ENCODE data around the gene DLG2.

DLG2 gene

DNA sequence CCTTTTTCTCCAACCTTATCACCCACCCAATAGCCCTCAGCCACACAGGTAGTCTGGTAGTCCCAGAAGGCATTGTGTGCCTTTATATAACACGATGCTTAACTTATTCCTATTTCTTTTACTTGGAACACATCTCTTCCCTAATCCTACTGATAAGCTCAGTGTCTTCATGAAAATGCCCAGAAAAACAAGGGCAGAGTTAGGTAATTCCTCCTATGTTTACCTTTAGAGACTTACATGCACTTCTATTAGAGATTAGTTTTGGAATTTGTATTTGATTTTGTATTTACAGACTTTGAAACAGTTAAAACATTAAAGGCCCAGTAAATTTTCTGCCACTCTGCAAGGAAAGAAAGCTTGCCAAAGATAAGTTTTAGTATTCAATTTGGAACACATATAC lies 1703.2 kb downstream of the DLG2 start:
- Histone ChIP-seq H2AFZ (ENCODE audit: low read length) (no peak overlapping the region), H3K36me3 (replicated peaks; ENCODE audit: insufficient read depth, low read length) (no peaks in the 10 kb centered on the region), H3K4me3 (ENCODE audit: low read length) (no peak overlapping the region), H3K4me1 (ENCODE audit: low read length) (no peaks in the 10 kb centered on the region), H4K20me1 (ENCODE audit: insufficient read depth, low read length) (no peaks in the 10 kb centered on the region), H3K9me3 (replicated peaks; ENCODE audit: insufficient read depth, low read length) (no peaks in the 10 kb centered on the region), H3K9ac (ENCODE audit: low read length) (no peak overlapping the region), H3K27me3 (replicated peaks; ENCODE audit: insufficient read depth, low read length) (no peaks in the 10 kb centered on the region), H3F3A (ENCODE audit: insufficient read depth, low read length) (no peaks in the 10 kb centered on the region), H3K79me2 (ENCODE audit: low read length) (no peaks in the 10 kb centered on the region), H3K27ac (ENCODE audit: low read length) (no peak overlapping the region), H3K4me2 (ENCODE audit: low read depth, low read length) (no peak overlapping the region), H3K9me2 (replicated peaks; ENCODE audit: insufficient read depth, low read length) (no peaks in the 10 kb centered on the region)
- TF ChIP-seq EZH2phosphoT487 (IDR thresholded peaks at IDR 0.05; ENCODE audit: low read length) (no peak), EZH2 (optimal IDR thresholded peaks at IDR 0.05; ENCODE audit: low read depth, low read length) (no peak)
- TF ChIP-seq, protein P1, sequence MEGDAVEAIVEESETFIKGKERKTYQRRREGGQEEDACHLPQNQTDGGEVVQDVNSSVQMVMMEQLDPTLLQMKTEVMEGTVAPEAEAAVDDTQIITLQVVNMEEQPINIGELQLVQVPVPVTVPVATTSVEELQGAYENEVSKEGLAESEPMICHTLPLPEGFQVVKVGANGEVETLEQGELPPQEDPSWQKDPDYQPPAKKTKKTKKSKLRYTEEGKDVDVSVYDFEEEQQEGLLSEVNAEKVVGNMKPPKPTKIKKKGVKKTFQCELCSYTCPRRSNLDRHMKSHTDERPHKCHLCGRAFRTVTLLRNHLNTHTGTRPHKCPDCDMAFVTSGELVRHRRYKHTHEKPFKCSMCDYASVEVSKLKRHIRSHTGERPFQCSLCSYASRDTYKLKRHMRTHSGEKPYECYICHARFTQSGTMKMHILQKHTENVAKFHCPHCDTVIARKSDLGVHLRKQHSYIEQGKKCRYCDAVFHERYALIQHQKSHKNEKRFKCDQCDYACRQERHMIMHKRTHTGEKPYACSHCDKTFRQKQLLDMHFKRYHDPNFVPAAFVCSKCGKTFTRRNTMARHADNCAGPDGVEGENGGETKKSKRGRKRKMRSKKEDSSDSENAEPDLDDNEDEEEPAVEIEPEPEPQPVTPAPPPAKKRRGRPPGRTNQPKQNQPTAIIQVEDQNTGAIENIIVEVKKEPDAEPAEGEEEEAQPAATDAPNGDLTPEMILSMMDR (IDR thresholded peaks at IDR 0.05; ENCODE audit: low read length) = no peak
- no peak for DNase-seq

DNA sequence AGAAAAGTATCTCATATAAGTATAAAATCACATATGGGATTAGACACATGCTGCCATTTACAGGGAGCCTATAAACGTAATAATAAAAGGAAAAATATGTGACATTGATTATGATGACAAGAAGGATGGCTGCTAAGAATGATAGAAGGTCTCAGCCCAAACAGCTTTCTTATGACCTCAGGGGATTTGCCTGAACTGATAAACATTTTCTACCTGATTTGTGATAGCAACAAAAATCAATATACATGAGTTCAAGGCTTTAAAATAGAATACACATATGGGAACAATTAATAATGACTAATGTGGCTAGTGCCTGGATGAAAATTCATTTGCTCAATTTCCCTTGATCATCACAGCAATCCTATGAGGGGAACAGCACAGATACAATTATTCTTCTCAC lies 1704.2 kb downstream of the DLG2 start:
- H3K4me1 ChIP-seq (ENCODE audit: low read length) = no peaks in the 10 kb centered on the region
- no peaks in the 10 kb centered on the region for H3K27me3 ChIP-seq (replicated peaks; ENCODE audit: insufficient read depth, low read length)
- H3K4me2 ChIP-seq (ENCODE audit: low read depth, low read length) = no peak overlapping the region
- no peak overlapping the region for H3K4me3 ChIP-seq (ENCODE audit: low read length)
- H3K36me3 ChIP-seq (replicated peaks; ENCODE audit: insufficient read depth, low read length) = no peaks in the 10 kb centered on the region
- H3K9me2 ChIP-seq (replicated peaks; ENCODE audit: insufficient read depth, low read length) = no peaks in the 10 kb centered on the region
- no peaks in the 10 kb centered on the region for H3F3A ChIP-seq (ENCODE audit: insufficient read depth, low read length)
- no peak overlapping the region for H2AFZ ChIP-seq (ENCODE audit: low read length)
- H3K9ac ChIP-seq (ENCODE audit: low read length) = no peak overlapping the region
- TF ChIP-seq, protein P1 (IDR thresholded peaks at IDR 0.05; ENCODE audit: low read length) = no peak
- TF ChIP-seq EZH2phosphoT487 (IDR thresholded peaks at IDR 0.05; ENCODE audit: low read length) (no peak), EZH2 (optimal IDR thresholded peaks at IDR 0.05; ENCODE audit: low read depth, low read length) (no peak)
- H4K20me1 ChIP-seq (ENCODE audit: insufficient read depth, low read length) = no peaks in the 10 kb centered on the region
- no peak for DNase-seq
- H3K9me3 ChIP-seq (replicated peaks; ENCODE audit: insufficient read depth, low read length) = no peaks in the 10 kb centered on the region
- no peaks in the 10 kb centered on the region for H3K79me2 ChIP-seq (ENCODE audit: low read length)
- H3K27ac ChIP-seq (ENCODE audit: low read length) = no peak overlapping the region

DNA sequence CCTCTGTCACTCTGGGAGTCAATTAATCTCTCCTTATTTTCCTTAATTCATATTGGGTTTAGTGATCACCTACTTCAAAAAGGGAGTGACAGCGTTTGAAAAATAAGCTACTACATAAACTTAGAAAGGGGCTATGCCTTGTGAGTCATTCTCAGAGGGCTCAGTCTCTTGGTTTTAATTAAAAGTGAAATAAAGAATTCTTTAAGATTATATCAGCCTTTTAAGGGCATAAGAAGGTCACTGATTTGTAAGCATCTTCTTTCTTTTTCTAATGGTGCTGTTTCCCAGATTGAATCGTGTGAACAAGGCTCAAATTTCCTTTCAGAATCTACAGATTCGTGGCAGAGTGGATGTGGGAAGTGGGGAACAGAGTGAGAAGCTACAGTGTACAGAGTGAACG lies 1704.8 kb downstream of the DLG2 start:
- no peak overlapping the region for H3K4me3 ChIP-seq (ENCODE audit: low read length)
- no peaks in the 10 kb centered on the region for H3K4me1 ChIP-seq (ENCODE audit: low read length)
- H4K20me1 ChIP-seq (ENCODE audit: insufficient read depth, low read length) = no peaks in the 10 kb centered on the region
- no peaks in the 10 kb centered on the region for H3K36me3 ChIP-seq (replicated peaks; ENCODE audit: insufficient read depth, low read length)
- no peak overlapping the region for H3K27ac ChIP-seq (ENCODE audit: low read length)
- no peak overlapping the region for H3K4me2 ChIP-seq (ENCODE audit: low read depth, low read length)
- H3K9me3 ChIP-seq (replicated peaks; ENCODE audit: insufficient read depth, low read length) = no peaks in the 10 kb centered on the region
- DNase-seq = no peak
- no peaks in the 10 kb centered on the region for H3K79me2 ChIP-seq (ENCODE audit: low read length)
- H3K9ac ChIP-seq (ENCODE audit: low read length) = no peak overlapping the region
- TF ChIP-seq, protein P1 (IDR thresholded peaks at IDR 0.05; ENCODE audit: low read length) = no peak
- TF ChIP-seq EZH2 (optimal IDR thresholded peaks at IDR 0.05; ENCODE audit: low read depth, low read length) (no peak), EZH2phosphoT487 (IDR thresholded peaks at IDR 0.05; ENCODE audit: low read length) (no peak)
- H3F3A ChIP-seq (ENCODE audit: insufficient read depth, low read length) = no peaks in the 10 kb centered on the region
- no peaks in the 10 kb centered on the region for H3K9me2 ChIP-seq (replicated peaks; ENCODE audit: insufficient read depth, low read length)
- no peak overlapping the region for H2AFZ ChIP-seq (ENCODE audit: low read length)
- H3K27me3 ChIP-seq (replicated peaks; ENCODE audit: insufficient read depth, low read length) = no peaks in the 10 kb centered on the region

All from MM.1S (cell line).